Nucleus accumbens (tissue), 56 donors: Measurements from ENCODE around the gene ITIH1.
"Not testable (repeated sequence)": the region's sequence is repeated elsewhere in the genome, so short reads cannot be mapped to it uniquely, and the experiment has no call there.

Experiments used
- DNase-seq, 56 donors: peaks; one replicate each; lab custom pipeline; 2025; lab: John Stamatoyannopoulos, UW

Gene ITIH1

DNA sequence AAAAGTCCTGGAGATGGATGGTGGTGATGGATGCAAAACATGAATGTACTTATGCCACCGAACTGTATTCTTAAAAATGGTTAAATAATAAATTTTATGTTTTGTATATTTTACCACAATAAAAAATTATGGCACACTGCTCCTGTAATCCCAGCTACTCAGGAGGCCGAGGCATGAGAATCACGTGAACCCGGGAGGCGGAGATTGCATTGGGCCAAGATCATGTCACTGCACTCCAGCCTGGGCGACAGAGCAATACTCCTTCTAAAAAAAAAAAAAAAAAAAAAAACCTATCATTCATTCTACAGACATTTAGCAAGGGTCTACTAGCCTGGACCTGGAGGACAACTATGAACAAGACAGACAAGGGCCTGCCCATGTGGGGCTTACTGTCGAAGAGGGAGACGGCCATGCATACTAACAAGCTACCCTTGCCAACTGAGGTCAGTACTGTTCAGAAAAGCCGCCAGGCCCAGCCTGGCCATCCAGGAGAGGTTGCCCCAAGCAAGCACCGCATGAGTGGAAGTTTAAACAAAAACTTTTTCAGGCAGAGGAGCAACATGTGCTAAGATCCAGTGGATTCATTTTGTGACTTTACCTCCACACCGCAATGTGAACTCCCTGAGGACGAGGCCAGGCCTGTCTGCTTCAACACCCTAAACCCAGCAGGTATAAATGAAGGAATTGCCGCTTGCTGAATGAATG is 3.9 kb upstream of the ITIH1 start:
- DNase-seq: no peak

DNA sequence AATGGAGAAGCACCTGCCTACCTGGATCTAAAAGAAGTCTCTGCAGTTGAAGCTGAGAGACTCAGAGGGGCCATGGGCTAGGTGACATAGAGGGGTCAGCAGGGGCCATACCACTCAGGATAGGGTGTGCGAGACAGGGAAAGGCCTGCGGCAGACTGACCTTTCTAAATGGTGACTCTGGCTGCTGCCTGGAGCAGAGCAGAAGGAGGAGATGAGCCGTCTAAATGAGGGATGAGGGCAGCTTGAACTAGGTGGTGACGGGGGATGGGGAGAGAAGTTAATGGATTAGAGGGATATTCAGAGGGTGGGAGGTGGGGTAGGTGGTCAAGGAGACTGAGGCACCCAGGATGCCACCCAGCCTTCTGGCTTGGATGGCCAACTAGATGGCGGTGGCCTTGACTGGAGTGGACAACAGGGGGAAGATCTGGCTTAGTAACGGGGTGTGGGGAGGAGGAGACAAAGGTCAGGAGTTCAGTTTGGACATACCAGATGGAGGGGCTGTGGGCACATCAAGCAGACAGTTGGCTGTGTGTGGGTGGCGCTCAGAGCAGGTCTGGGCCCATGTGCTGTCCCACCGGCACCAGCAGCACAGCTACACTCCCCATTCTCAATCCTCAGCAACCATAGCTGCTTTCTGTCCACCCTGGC is 3.2 kb upstream of the ITIH1 start:
- DNase-seq: no peak

DNA sequence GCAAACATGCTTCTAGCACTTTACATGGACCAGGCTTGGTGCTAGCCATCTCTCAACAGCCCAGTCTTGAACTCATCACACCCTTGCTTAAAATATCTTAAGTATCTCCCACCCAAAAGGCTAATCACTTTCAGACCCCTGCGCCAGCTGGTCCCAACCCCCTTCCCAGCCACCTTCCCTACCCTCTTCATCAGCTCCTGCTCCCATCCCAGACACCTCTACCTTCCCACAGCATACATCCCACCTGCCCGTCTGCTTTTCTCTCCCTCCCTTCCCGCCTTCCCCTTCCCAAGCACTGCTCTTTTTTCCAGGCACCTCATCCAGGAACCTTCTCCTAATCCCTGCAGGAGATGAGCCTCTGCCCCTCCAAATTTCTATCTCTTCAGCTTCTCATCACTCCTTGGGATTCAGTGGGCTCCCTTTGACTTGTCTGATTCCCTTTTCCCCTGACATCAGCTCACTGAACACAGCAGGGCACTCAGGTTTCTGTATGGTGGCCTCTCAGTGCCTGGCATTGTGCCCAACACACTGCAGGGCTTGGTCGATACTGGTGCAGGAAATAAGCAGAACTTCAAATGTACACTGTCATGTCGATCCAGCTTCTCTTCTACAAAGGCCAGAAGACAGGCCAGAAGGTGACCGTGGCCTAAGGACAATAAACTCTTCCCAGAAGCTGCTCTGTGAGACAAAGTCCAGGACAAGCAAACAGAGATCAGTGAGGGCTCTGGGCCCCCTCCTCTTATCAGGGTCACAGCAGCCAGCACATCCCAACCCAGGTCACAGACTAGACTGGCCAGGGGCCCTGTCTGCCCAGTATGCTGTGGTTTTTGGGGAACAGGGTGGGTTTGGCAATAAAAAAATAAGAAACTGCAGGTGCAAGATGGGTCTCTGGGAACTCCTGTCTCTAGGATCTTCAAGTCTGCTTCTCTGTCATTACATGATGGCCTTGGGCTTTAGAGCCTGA is 2.2 kb upstream of the ITIH1 start:
- no peak for DNase-seq

DNA sequence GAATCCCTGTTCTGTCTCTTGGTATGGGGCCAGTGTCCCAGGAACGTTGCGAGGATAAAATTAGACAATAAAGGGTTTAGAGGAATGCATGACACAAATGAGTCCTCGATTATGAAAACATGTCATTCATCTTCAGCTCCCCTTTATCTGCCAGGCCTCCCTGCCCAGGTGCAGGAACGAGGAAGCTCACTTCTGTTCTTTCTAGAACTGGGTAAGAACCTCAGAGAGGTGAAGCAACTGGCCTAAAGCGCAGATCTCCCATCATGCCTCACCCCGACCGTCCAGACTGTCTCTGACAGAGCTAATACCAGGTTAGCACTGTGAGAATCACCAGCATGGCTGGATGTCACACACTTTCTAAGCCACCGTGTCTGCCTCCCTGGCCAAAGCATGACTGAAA is 1.5 kb upstream of the ITIH1 start:
- no peak for DNase-seq

DNA sequence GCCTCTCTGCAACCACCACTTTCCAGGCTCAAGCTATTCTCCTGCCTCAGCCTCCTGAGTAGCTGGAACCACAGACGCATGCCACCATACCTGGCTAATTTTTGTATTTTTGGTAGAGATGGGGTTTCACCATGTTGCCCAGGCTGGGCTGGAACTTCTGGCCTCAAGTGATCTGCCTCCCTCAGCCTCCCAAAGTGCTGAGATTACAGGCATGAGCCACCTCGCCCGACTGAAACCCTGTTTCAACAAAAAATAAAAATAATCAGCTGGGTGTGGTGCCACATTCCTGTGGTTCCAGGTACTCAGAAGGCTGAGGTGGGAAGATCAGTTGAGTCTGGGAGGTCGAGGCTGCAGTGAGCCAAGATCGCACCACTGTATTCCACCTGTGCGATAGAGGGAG is 913 bp upstream of the ITIH1 start:
- DNase-seq: not testable (repeated sequence)

DNA sequence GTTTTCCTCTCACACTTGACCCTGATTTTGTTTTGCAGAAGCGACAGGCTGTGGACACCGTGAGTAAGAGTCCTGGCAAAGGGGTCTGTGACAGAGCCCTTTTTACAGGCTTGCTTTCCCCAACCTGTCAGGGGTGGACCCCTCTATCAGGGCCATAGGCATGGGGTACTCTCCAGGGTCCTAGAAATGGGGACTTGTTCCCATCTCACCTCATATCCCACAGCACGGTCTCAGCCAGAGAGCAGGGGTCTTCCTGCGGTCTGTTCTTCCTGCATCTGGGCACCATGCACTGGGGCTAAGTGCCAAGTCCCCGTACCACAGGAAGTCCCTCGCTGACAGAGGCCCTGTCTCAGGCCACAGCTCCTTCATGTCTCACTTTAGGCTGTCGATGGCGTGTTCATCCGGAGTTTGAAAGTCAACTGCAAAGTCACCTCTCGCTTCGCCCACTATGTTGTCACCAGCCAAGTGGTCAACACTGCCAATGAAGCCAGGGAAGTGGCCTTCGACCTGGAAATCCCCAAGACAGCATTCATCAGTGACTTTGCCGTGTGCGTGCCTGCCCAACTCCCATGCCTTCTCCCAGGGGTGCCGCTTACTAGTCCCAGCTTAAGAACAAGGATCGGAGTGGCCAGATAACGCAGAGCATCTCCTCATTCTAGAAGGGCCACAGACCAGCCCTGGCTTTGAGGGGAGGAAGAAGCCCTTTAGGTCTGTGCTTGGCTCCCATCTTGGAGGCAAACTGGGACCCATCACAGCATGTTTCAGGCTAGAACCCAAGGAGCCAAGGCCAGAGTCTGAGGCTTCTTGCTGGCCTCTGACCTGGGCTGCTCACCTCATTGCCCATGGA is 783 bp downstream of the ITIH1 start:
- no peak for DNase-seq

DNA sequence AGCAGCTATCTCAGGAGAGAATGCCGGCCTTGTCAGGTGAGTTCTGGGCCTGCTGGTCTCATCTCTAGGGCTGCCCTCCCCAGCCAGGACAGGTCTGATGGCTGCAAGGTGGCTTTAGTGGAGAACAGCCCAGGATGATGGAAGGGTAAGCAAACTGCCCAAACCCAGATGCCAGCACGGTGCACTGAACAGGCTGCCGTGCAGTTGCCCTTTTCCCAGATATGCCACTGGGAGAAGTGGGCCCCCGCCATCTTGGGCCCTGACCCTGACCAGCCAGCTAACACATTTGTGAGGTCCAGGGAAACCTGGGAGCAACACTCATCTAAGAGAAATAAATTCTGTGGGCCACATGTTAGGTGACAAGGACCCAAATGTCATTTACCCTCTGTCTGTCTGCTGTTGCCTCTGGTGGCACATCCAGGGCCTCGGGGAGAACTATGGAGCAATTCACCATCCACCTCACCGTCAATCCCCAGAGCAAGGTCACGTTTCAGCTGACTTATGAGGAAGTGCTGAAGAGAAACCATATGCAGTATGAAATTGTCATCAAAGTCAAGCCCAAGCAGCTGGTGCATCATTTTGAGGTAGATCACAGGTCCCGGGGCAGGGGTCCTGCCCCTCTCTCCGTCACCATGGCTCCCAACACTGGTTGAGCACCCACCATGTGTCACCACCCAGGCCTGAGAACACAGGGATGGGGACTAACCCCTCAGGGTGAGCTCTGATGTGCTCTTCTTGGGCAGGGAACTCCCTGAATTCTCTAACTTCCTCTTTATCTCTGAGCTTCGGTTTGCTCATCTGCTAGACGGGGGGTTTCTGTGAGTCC is 1.8 kb downstream of the ITIH1 start:
- no peak for DNase-seq

DNA sequence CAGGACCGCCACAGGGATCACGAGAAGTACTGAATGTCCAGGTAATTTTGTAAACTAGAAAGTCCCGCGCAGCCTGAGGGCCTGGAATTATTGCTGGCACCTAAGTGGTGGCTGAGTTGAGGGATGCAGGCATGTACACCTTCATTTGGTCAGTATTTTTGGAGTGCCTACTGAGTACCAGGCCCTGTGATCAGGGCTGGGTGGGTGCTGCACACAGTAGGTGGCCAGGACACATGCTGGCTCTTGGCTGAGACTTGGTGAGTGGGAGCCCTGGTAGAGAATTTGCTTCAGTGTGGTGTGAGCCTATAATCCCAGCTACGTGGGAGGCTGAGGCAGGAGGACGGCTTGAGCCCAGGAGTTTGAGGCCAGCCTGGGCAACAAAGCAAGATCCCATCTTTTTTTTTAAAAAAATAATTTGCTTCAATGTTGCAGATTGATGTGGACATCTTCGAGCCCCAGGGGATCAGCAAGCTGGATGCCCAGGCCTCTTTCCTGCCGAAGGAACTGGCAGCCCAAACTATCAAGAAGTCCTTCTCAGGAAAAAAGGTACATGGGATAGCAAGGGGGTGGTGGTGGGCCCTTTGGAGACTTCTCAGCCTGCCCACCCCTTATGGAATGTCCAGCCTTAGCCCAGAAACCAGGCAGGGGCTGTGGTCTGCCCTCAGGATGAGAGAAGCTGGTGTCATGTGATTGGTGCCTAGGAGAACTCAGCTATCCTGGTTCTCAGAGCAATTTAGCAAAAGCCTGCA is 2.6 kb downstream of the ITIH1 start:
- no peak for DNase-seq

DNA sequence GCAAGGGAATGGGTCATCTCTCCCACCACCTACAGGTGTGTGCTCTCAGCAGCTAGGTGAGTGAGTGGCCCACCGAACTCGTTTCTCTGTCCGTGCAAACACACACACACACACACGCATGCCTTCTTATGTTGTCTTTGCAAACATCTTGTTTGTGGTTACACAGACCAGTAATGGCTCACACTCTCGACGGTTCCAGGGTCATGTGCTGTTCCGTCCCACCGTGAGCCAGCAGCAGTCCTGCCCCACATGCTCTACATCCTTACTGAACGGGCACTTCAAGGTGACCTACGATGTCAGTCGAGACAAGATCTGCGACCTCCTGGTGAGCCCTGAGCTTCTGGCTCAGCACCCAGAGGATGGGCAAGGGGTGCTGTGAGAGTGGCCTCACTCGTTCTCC is 4.3 kb downstream of the ITIH1 start:
- DNase-seq: no peak

DNA sequence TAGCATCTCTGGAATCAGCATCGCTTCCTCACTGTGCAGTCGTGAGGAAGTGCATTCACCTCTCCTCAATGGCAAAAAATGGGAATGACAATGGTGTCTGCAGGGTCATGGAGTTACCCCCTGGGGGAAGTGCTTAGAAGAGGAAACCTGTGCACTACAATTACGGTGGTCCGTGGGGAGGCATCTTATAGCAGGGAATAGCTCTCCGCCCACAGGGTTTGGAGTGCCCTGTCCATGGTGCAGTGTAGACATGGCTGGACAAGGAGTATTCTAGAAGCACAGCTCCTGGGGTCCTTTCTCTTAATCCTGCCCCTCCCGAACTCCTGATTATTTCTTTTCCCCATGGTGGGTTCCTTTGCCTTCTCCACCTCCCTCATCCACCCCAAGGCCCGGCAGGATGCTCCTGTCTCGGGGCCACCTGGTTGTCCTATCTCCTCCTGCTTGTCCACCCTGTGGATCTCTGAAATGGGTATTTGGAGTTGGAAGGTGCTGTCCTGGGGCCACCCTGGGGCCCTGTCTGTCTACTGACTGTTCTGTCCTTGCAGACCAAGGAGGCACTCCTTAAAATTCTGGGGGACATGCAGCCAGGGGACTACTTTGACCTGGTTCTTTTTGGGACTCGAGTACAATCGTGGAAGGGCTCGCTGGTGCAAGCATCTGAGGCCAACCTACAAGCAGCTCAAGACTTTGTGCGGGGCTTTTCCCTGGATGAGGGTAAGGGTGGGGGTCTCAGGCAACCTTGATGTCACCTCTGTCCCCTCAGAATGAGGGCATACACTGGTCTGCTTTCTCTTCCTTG is 5.2 kb downstream of the ITIH1 start:
- DNase-seq: no peak

DNA sequence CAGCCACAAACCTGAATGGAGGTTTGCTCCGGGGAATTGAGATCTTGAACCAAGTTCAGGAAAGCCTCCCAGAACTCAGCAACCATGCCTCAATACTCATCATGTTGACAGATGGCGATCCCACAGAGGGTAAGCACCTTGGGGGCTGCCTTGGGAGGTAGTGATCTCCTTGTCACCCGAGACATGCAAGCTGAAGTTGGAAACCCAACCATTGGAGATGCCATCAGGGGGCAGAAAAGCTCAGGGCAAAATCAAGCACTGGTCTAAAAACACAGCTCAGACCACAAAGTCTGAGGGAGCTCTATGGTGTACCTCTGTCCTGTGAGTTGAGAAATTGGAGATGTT is 5.8 kb downstream of the ITIH1 start:
- DNase-seq: no peak

DNA sequence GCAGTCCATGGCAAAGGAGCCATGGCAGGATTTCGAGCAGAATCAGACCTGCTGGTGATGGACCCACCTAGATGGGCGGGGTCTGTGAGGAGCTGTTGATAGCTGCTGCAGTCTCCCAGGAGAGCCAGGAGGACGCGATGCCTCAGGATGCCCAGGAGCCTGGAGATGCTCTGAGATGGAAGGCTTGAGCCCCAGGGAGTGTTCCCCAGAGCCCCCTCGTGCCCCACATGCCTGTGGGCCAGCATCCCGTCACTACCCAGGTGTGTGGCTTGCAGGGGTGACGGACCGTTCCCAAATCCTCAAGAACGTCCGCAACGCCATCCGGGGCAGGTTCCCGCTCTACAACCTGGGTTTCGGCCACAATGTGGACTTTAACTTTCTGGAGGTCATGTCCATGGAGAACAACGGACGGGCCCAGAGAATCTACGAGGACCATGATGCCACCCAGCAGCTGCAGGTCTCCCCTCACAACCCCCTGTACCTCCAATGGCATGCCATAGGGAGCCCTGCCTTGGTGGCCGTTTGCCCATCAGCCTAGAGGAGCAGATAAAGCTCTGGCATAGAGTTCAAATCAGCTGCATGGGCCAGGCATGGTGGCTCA is 6.7 kb downstream of the ITIH1 start:
- no peak for DNase-seq

DNA sequence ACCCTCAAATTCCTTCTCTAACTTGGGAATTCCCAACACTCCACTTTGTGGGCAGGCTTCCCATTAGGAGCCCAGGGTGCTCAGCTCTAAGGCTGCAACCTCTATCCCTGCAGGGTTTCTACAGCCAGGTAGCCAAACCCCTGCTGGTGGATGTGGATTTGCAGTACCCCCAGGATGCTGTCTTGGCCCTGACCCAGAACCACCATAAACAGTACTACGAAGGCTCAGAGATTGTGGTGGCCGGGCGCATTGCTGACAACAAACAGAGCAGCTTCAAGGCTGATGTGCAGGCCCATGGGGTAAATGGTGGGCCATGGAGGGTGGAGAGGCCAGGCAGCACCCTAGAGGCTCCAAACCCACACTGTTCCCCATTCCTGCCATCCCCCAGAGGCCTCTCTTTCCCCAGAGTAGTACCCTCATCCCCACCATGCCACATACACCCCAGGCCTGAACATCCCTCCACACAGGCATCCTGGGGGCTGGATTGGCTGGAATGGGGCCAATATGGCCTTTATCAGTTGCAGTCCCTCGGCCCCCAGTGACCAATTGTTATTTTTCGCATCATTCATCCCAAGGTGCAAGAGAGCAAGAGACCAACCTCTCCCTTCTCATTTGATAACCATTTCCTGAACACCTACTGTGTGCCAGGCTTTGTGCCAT is 7.7 kb downstream of the ITIH1 start:
- DNase-seq: no peak

DNA sequence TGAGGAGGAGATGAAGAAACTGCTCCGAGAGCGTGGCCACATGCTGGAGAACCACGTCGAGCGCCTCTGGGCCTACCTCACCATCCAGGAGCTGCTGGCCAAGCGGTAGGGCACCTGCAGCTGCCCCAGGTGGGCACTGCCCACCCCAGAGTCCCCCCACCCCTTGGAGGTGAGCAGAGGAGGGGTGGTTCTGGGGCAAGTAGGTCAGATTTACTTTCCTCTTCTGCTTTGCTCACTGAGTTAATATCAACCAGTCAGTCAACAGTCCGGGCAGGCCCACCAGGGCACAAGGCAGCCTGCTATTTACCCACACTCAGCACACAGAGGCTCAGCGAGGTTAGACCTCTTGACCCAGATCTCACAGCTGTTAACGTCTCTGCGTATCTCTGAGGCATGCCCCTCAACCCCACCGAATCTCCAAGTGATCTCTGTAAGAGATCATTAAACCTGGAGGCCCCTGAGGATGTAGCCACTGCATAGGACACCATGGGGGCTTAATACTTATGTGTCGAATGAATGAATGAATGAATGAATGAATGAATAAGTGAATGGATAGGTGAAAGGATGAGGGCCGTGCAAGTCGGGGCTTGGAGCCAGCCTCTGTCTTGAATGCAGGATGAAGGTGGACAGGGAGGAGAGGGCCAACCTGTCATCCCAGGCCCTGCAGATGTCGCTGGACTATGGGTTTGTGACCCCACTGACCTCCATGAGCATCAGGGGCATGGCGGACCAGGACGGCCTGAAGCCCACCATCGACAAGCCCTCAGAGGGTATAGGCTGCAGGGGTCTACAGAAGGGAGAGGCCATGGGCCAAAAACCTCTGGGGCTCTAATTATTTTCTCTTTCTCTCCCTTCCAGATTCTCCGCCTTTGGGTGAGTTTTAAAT is 9.2 kb downstream of the ITIH1 start:
- DNase-seq: no peak

DNA sequence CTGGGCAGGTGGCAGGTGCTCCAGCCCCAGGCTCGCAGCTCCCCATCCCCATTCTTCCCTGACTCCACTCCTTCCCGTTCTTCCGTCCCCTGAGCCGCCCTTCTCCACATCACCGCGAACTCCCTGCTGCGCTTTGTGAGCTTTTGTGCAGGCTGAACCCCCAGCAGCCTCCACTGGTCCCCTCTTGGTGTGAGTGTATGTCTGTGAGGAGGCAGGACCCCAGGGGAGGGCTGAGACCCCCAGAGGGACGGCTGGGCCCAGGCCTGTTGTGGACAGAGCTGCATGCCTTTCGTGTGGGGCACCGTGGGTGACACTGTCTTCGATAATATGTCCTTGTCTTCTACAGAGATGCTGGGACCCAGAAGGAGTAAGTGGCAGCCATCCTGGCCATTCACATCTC is 9.8 kb downstream of the ITIH1 start:
- DNase-seq: no peak
